HUES48 (cell line): ENCODE measurements around the gene ISOC2.
A peak's percentile ranks its signal among the peaks of the same experiment; 100 is the strongest.

ENCODE experiments used
- H3K27ac ChIP-seq: one replicate; pipeline ENCODE4 v1.7.0; 2013; ENCODE audit warnings: low read depth, low read length, inconsistent platforms
- H3K27me3 ChIP-seq: 2 replicates; pipeline ENCODE4 v1.6.1; 2013; ENCODE audit warnings: mild to moderate bottlenecking, low read length; ENCODE audit not compliant: control insufficient read depth, insufficient read depth
- H3K36me3 ChIP-seq: 2 replicates; pipeline ENCODE4 v1.6.1; 2013; ENCODE audit warnings: low read length; ENCODE audit not compliant: control insufficient read depth, insufficient read depth
- H3K4me1 ChIP-seq: 2 replicates; pipeline ENCODE4 v1.6.1; 2013; ENCODE audit warnings: mild to moderate bottlenecking, low read length; ENCODE audit not compliant: control insufficient read depth, insufficient read depth
- H3K4me3 ChIP-seq: 2 replicates; pipeline ENCODE4 v1.5.1; 2013; ENCODE audit warnings: mild to moderate bottlenecking, low read depth, low read length
- H3K9ac ChIP-seq: 2 replicates; pipeline ENCODE4 v1.6.1; 2013; ENCODE audit warnings: mild to moderate bottlenecking, low read depth, low read length, moderate library complexity
- H3K9me3 ChIP-seq: 2 replicates; pipeline ENCODE4 v1.6.1; 2013; ENCODE audit warnings: low read length; ENCODE audit not compliant: control insufficient read depth, insufficient read depth

Gene ISOC2

GRCh38 chr19:55488986-55489710 lies 27.7 kb upstream of the ISOC2 start:
- no peak overlapping the region for H3K9ac ChIP-seq
- no peaks in the 10 kb centered on the region for H3K27me3 ChIP-seq
- peaks cover 34% of the 10 kb centered on the region for H3K4me1 ChIP-seq
- H3K27ac ChIP-seq = no peak overlapping the region
- no peaks in the 10 kb centered on the region for H3K36me3 ChIP-seq
- H3K4me3 ChIP-seq = no peak overlapping the region
- H3K9me3 ChIP-seq = no peaks in the 10 kb centered on the region

DNA sequence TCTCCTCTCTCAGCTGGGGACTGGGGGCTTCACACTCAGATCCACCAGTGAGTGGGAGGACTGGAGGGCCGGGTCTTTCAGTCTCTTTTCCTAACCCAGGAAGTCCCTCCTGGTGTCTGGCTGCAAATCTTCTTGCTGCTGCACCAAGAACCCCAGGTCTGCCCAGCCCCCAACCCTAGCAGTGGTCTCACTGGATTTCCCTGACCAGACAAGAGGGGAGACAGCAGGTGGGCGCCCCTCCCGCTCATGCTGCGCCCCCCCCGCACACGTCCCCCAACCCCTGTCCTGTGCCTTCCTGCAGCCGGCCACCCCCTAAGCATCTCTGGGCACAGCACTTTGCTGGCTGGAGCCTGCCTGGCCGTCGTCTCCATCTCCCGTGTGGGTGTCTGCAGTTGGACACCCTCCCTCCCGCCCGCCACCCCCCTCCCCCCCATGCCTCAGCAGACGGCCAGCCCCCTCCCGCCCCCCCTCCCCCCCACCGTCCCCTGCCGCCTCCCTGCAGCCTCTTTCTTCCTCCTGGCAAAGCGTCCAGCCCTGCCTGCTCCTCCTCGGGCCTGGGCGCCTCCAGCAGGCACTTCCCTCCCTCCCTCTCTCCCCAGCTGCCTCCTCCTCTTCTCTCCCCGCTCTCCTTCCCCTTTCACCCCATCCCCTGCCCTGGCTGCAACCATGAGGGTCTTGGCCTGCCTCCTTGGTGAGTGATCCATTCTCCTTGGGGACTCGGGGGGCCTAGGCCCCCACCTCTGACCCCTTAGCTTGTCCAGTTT lies 26.7 kb upstream of the ISOC2 start, which contains the start of gene SSC5D:
Gene SSC5D (plus strand): TSS at position 513 of the 764 bp plus-strand sequence. CDS start 154 bp downstream, at position 667.
- Histone ChIP-seq H3K9ac (no peak within 1 kb of the TSS; the same call in 1 of the 2 replicates), H3K27ac (peak within 1 kb of the TSS; percentile 75), H3K4me3 (peak within 1 kb of the TSS; percentile 51), H3K36me3 (no peaks in the 10 kb centered on the region), H3K4me1 (peaks cover 38% of the 10 kb centered on the region), H3K27me3 (no peaks in the 10 kb centered on the region), H3K9me3 (no peaks in the 10 kb centered on the region)

DNA sequence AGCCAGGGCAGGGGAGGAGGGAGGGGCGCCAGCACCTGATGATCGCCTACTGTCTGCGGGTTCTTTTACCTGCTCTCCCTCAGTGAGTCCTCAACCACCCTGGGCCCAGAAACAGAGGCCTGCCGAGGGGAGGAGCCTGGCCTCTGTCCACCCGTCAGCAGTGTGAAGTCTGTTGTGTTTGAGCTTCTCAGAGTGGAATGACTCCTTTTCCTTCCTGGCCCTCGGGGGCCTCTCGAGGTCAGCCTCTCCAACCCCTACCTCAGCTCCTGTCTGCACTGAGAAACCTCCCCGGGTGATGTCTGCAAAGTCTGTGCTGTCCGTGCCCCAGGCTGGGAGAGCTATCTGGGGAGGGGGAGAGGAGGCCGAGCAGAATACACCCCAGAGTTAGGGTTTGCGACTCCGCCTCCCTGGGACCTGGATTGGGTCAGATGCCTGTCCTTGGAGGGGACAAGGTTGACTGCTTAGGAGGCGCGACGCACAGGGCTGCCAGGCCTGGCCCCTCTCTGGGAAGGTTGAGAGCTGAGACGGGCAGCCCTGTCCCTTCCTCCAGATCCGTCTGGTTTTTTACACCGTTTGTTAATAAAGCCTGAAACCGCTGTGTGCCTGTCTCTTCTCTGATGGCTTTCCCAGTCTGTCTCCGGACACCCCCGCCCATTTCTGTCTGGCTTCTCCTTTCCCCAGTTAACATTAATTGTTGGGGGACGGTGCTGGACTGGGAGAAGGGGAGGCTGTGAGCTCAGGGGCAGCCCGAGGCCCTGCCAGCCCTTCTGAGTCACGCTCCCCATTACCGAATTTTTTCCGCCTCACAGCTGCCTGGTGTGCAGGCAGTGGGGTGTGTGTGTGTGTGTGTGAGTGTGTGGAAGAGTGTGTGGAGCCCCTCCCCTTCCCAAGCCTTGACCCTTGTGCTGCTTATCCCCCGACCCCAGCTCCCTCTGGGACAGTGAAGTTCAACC lies 25.8 kb upstream of the ISOC2 start:
- Histone ChIP-seq H3K27me3 (no peaks in the 10 kb centered on the region), H3K9ac (no peak overlapping the region; the same call in 1 of the 2 replicates), H3K36me3 (peaks cover 4% of the 10 kb centered on the region; the same call in 1 of the 2 replicates), H3K4me3 (peak overlapping the region; percentile 14; the same call in 1 of the 2 replicates), H3K9me3 (no peaks in the 10 kb centered on the region), H3K4me1 (peaks cover 38% of the 10 kb centered on the region), H3K27ac (peak overlapping the region; percentile 75)

GRCh38 chr19:55486043-55486970 lies 24.9 kb upstream of the ISOC2 start:
- peaks cover 41% of the 10 kb centered on the region for H3K4me1 ChIP-seq
- H3K36me3 ChIP-seq = peaks cover 4% of the 10 kb centered on the region; the same call in 1 of the 2 replicates
- no peaks in the 10 kb centered on the region for H3K27me3 ChIP-seq
- H3K4me3 ChIP-seq = peak overlapping the region; percentile 89; the same call in 1 of the 2 replicates
- no peak overlapping the region; the same call in 1 of the 2 replicates for H3K9ac ChIP-seq
- peak overlapping the region; percentile 75 for H3K27ac ChIP-seq
- no peaks in the 10 kb centered on the region for H3K9me3 ChIP-seq

DNA sequence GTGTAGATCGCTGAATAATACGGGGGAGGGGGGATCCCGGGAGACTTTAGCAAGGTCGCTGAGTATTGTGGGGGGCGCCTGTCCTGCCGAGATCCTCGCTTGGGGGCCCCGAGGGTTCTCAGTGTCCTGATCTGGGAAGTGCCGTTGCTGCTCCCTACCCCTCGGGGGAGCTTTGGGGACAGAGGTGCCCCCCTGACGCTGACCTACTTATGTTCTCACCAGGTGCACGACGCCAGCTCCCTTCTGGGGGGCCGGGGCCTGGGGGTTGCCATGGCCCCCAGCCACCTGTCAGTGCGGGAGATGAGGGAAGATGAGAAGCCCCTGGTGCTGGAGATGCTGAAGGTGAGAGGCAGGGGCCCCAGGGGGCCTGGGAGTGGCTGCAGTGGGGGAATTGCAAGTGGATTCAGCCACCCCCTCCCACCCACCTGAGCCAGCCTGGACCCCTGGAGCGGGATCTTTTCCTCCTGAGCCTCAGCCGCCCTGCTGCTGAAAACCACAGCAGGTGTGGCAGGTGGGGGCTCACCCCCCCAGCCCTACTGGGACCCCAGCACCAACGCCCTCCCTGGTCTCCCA lies 24.1 kb upstream of the ISOC2 start:
- peak overlapping the region; percentile 89 for H3K4me3 ChIP-seq
- H3K27ac ChIP-seq = peak overlapping the region; percentile 74
- peak overlapping the region; percentile 66 for H3K9ac ChIP-seq
- H3K9me3 ChIP-seq = no peaks in the 10 kb centered on the region
- H3K4me1 ChIP-seq = peaks cover 42% of the 10 kb centered on the region
- H3K27me3 ChIP-seq = no peaks in the 10 kb centered on the region
- peaks cover 4% of the 10 kb centered on the region; the same call in 1 of the 2 replicates for H3K36me3 ChIP-seq

- Histone ChIP-seq H3K4me1 (peaks cover 42% of the 10 kb centered on the region), H3K4me3 (peak within 1 kb of the TSS; percentile 89), H3K27ac (peak within 1 kb of the TSS; percentile 74), H3K27me3 (no peaks in the 10 kb centered on the region), H3K9ac (peak within 1 kb of the TSS; percentile 66), H3K9me3 (no peaks in the 10 kb centered on the region), H3K36me3 (peaks cover 4% of the 10 kb centered on the region; the same call in 1 of the 2 replicates)
Observed at GRCh38 chr19:55484593-55485438, 23.4 kb upstream of the ISOC2 start, which contains the start of gene NAT14. Gene NAT14, plus strand, starts transcription at chr19:55485188. Its CDS starts 521 bp downstream, at chr19:55485709.

DNA sequence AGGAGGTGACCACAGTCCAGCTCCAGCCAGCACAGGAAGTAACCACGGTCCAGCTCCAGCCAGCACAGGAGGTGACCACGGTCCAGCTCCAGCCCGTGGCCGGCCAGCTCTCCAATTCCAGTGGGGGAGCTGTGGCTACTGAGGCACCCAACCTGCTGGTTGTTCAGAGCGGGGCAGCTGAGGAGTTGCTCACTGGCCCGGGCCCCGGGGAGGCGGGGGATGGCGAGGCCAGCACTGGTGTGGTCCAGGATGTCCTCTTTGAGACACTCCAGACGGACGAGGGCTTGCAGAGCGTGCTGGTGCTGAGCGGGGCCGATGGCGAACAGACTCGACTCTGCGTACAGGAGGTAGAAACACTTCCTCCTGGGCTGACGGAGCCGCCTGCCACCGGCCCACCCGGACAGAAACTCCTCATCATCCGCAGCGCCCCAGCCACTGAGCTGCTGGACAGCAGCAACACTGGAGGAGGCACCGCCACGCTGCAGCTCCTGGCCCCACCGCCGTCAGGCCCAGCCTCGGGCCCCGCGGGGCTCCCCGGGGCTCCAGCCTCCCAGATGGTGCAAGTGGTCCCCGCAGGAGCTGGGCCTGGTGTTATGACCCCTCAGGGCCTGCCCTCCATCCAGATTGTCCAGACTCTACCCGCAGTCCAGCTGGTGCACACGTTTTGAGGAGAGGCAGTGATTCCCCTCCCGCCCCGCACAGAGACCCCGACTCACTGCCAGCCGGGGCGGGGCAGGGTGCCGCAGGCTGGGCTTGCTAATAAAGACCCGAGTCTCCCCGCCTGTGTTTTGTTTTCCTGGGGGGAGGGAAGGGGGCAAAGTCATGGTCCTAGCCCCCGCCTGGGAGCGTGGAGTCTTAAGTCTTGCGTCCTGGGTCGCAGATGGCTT lies 22.5 kb upstream of the ISOC2 start:
- Histone ChIP-seq H3K9ac (no peak overlapping the region), H3K27ac (peak overlapping the region; percentile 74), H3K4me1 (peaks cover 34% of the 10 kb centered on the region), H3K4me3 (peak overlapping the region; percentile 89), H3K9me3 (no peaks in the 10 kb centered on the region), H3K36me3 (peaks cover 4% of the 10 kb centered on the region; the same call in 1 of the 2 replicates), H3K27me3 (no peaks in the 10 kb centered on the region)

DNA sequence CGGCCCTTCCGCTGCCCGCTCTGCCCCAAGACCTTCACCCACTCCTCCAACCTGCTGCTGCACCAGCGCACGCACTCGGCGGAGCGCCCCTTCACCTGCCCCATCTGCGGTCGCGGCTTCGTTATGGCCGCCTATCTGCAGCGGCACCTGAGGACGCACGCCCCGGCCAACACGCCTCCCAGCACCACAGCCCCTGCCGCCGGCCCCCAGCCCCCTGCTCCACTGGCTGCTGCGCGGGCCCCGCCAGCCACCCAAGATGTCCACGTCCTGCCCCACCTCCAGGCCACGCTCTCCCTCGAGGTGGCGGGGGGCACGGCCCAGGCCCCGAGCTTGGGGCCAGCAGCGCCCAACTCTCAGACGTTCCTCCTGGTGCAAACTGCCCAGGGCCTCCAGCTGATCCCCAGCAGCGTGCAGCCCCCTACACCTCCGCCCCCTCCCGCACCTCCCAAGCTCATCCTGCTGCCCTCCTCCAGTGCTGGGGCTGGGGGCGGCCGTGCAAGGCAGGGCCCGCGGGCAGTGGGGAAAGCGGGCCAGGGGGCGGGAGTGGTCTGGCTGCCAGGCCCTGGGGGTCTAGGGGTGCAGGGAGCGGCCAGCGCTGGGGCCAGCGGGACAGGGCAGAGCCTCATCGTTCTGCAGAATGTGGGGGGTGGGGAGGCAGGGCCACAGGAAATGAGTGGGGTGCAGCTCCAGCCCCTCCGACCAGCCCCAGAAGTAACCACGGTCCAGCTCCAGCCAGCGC lies 21.7 kb upstream of the ISOC2 start:
- Histone ChIP-seq H3K9me3 (no peaks in the 10 kb centered on the region), H3K27ac (no peak overlapping the region), H3K4me1 (peaks cover 30% of the 10 kb centered on the region), H3K36me3 (peaks cover 4% of the 10 kb centered on the region; the same call in 1 of the 2 replicates), H3K9ac (no peak overlapping the region), H3K4me3 (no peak overlapping the region), H3K27me3 (no peaks in the 10 kb centered on the region)
